HT-29 (cell line): Measurements from ENCODE around the gene NDUFA3. TPM values are rescaled to one million over a fixed set of nuclear protein-coding genes. Genes with fewer than 3 reads are reported as not detected.

Experiments used
- DNase-seq: peaks from one replicate; pipeline ENCODE4 v3.0.0-alpha.2; 2015; ENCODE audit warnings: low spot score
- total RNA-seq: library from RNA; depleted of rRNA; stranded (reverse); fragments of >200 nt; shearing (Covaris generic); gene quantifications from 2 replicates; pipeline ENCODE4 v1.2.3, GENCODE V29; 2014

NDUFA3 gene
- total RNA-seq, 1 experiment from 2014 or later = 176 TPM

GRCh38 chr19:54107876-54108490 lies 5.3 kb downstream of the NDUFA3 start:
- DNase-seq = no peak

- no peak for DNase-seq
These were observed 5.8 kb downstream of the NDUFA3 start for GRCh38 chr19:54108496-54108895.

- no peak for DNase-seq
These were observed 7.0 kb downstream of the NDUFA3 start for GRCh38 chr19:54109651-54110050.

- DNase-seq = no peak
These were observed 11.9 kb downstream of the NDUFA3 start for GRCh38 chr19:54114340-54115108.

- DNase-seq = peak; percentile 100
These were observed 12.7 kb downstream of the NDUFA3 start, which contains the start of the genes PRPF31 and TFPT for GRCh38 chr19:54115109-54116063. PRPF31 (plus strand) TSS chr19:54115754; CDS start chr19:54118279, 2,525 bp downstream. TFPT (minus strand) TSS chr19:54115657; CDS start chr19:54115269, 388 bp downstream.

- DNase-seq = no peak
These were observed 18.6 kb downstream of the NDUFA3 start for GRCh38 chr19:54121259-54121658.

- DNase-seq = no peak
These were observed 21.0 kb downstream of the NDUFA3 start for GRCh38 chr19:54123682-54124081.

GRCh38 chr19:54124393-54124792 lies 21.7 kb downstream of the NDUFA3 start:
- DNase-seq = no peak

GRCh38 chr19:54125713-54126112 lies 23.1 kb downstream of the NDUFA3 start:
- DNase-seq = no peak

- no peak for DNase-seq
These were observed 25.2 kb downstream of the NDUFA3 start for GRCh38 chr19:54127688-54128440.

- no peak for DNase-seq
These were observed 25.7 kb downstream of the NDUFA3 start for GRCh38 chr19:54128441-54128725.

GRCh38 chr19:54128796-54129616 lies 26.4 kb downstream of the NDUFA3 start:
- DNase-seq = no peak

- DNase-seq = no peak
These were observed 27.0 kb downstream of the NDUFA3 start for GRCh38 chr19:54129617-54129996.

- DNase-seq = no peak
These were observed 30.8 kb downstream of the NDUFA3 start for GRCh38 chr19:54133312-54133956.

GRCh38 chr19:54133957-54134590 lies 31.4 kb downstream of the NDUFA3 start:
- no peak for DNase-seq

- no peak for DNase-seq
These were observed 33.6 kb downstream of the NDUFA3 start for GRCh38 chr19:54136086-54136863.

- peak; percentile 100 for DNase-seq
These were observed 34.4 kb downstream of the NDUFA3 start for GRCh38 chr19:54136864-54137698.
